HG03108 (cell line): ENCODE results near the gene DNLZ.

Experiments used
- ATAC-seq: cut with Tn5 transposase; IDR thresholded peaks from one replicate; pipeline ENCODE4 v1.9.1; 2021; ENCODE audit warnings: moderate library complexity; ENCODE audit not compliant: unreplicated experiment

DNLZ gene

DNA sequence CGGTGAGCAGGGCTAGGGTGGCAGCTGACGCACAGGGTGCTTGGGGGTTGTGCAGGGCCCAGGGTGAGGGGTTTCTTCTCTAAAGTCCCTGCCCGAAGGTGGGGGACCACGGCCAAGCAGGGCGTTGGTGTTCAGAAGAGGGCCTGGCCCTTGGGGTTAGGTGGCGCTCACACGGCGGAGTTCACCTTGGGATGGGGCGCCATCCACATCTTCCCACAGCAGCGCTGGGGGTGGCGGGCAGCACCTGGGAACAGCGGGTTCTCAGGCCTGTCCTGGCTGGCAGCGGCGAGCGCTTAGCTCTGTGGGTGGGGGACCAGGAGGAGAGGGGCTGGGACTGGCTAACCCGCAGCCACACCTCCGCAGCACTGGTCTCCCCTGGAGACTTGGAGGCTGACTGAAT, 30.1 kb downstream of the DNLZ start:
- no peak for ATAC-seq

- no peak for ATAC-seq
Measured at GRCh38 chr9:136333045-136333444, 30.5 kb downstream of the DNLZ start.

GRCh38 chr9:136332482-136332983, 31.0 kb downstream of the DNLZ start:
- no peak for ATAC-seq

DNA sequence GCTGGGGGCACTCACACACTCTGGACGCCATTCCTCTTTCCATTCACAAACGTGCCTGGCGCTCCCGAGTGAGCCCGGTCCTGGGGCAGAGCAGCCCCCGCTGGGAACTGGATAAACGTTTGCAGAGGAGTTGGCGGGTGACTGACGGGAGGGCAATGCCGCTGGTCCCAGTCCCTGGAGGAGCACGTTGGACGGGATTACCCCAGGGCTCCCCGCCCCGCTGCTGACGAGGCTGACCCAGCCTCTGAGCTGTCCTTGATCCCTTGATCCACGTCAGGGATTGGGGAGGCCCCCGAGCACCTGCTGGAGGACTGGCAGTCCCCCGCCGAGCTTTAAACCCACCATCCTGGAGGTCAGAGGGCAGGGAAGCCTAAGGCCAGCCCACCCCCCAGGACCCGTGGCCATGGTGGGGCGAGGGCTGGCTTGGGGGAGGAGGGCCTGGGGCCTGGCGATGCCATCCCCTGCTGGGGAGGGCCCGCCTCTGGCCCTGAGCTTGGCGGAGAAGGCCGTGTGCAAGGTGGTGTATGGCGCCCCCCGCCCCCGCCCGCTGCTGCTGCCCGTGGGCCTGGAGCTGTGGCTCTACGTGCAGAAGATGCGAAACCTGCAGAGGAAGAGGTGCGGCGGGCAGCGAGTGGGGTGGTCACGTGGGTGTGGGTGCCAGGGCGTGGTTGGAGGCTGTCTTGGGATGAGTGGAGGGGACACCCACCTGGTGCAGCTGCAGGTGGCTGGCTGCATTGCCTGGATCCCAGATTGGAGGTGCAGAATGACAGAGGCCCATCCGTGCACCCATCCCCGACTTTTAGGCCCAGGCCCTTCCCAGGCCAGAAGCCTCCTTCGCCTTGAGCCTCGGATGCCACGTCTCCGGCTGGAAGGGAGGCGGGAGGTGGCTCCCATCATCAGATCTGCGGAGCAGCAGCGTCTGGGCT, 31.7 kb downstream of the DNLZ start:
- no peak for ATAC-seq

DNA sequence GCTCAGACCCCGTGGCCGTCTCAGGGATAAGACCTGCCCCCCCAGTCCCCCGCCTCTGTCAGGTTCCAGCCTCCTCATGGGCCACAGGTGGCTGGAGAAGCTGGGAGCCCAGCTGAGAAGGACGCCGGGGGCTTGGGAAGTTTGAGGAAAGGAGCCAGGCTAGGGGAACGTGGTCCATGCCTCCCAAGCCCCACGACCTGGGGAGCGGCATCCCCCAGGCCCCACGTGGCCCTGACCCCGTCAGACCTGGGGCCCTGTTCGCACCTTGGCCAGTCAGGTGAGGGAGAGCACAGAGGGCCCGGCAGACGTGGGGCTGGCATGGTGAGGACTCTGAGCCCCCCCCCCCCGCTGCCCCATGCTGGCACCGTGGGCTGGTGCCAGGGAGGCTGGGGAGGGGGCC, 32.5 kb downstream of the DNLZ start:
- no peak for ATAC-seq

DNA sequence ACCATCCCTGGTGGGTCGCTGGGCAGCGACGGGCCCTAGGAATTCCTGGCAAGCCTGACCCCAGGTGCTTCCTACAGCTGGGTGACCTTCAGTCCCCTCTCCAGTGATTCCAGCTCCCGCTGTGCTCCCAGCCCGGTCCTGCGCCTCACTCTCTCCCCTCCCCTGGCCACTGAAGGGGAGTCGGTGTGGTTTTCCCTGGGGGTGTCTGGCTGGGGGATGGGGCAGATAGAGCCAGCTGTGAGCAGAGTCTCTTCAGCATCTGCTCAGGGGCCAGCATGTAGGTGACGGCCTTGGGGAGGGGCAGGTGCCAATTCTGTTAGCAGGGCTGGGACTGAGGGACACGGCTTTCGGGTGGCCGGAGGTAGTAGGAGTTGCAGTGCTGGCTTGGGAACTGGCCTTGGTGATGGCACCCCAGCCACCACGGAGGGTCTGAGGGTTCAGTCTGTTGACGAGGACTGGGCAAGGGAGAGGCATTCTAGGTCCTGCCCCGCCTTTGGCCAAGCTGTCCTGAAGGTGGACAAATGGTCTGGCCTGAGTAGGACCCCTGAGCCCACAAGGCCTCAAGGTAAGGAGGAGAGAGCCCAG, 33.0 kb downstream of the DNLZ start:
- no peak for ATAC-seq

- ATAC-seq = no peak
Measured at GRCh38 chr9:136329636-136330405, 33.7 kb downstream of the DNLZ start.

DNA sequence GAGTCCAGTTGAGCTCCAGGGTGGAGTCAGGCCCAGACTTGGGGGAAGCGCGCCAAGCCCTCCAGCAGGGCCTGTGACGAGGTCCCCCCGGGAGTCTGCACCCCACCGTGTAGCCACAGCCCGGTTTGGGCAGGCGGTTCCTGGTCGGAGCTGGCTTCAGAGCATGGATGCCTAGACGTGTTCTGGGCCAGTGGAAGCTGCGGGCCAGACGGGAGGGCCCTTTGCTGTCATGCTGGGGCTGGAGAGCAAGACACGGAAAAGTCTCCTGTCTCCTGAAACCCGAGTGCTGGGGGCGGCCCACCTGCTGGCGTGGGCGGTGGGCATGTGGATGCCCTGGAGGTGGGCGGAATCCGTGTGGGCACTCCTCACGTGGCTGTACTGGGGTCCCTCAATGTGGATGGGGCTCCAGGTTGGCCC, 34.3 kb downstream of the DNLZ start:
- ATAC-seq = no peak

GRCh38 chr9:136328622-136329041, 34.9 kb downstream of the DNLZ start:
- ATAC-seq = no peak

DNA sequence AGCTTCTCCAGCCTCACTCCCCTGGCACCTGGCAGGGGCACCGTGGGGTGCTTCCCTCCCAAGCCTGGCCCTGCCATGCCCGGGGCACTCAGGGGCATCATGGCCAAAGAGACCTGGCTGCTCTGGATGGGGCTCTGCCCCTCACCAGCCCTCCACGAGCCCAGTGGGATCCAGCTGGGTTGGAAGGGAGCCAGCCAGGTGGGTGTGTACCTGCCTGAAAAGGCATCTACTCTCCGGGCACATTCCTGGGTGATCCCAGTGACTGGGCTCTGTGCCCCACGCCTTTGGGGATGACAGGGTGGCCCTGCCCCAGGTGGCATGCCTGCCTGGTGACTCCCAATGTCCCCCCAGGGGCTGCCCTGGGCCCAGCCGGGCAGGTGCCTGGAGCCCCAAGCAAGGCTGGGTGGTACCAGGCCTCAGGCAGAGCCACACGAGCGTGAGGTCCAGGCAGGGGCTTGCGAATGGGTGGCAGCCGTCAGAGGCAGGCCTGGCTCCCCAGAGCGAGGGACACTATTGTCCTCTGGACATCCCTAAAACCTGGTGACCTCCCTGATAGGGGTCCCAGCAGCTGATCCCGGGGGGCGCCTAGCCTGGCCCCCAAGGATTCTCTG, 35.4 kb downstream of the DNLZ start:
- no peak for ATAC-seq

GRCh38 chr9:136327304-136327974, 36.1 kb downstream of the DNLZ start, which contains the start of gene GPSM1:
Gene GPSM1 (plus strand): TSS chr9:136327539. CDS start chr9:136327696, 157 bp downstream.
- ATAC-seq = no peak

DNA sequence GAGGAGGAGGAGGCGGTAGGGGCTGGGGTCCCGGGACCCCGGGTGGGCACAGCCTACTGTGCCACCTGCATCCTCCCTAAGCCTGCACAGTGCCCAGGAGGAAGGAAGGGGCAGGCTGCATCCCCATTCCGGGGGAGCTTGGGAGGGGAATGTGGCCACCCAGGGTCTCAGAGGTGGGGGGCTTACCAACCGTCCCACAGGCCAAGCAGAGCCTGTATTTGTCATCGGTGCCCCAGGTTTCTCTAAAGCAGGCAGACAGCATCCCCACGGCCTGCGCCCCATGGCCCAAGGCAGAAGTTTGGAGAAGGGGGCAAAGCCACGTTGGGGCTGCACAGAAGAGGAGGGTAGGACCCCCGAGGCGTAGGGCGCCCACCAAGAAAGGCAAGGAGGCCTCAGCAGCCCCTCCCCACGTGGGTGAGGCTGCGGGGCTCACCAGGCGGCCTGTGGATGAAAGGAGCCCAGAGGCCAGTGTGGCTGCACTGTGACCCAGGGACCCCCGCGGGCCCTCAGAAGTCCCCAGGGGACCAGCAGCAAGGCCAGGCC, 36.7 kb downstream of the DNLZ start:
- no peak for ATAC-seq

- no peak for ATAC-seq
Measured at GRCh38 chr9:136326061-136326760, 37.3 kb downstream of the DNLZ start.

DNA sequence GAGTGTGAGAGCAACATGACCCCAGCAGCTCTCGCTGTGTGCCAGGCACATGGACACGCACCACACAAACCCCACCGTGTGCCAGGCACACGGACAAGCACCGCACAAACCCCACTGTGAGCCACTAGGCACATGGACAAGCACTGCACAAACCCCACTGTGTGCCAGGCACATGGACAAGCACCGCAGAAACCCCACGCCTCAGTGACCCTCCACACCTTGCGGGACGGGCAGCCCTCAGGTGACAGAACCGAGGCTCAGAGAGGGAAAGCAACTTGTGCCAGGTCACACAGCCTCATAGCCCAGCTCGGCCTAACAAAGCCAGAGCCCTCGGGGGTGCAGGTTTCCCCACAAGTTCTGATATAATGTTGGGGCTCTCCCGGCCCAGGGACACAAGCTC, 38.2 kb downstream of the DNLZ start:
- no peak for ATAC-seq

DNA sequence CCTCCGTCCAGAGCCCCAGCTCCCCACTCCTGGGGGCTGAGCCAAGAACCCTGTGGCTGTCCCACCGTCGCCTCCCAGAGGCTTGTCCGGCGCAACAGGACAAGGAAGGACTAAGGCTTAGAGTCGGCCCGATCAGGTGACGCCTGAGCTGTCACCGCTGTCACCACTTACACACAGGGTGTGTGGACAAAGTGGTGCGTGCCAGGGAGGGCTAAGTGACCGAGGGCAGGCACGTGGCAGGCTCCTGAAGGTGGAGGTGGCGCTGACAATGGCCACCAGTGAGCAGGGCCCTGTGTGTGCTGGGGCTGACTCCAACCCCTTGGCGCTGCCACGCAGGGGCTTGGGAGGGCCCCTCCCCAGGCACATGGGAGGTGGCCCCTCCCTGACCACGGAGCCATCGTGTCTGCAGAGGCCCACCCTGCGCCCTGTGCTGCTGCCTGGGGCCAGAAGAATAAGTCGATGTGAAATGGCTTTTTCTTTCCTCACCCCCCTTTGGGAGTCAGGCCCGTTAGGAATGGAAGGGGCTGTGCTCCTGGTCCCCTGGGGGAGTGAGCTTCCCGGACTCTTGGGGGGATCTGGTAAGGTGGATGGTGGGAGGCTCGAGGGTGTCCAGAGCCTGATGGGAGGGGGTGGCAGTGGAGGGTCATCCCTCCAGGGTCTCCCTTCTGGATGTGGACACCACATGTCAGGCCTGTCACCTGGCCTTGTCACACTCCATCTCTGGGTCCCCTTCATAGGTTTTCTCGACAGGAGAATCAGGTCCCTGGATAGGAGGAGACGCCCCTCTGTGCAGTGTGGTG, 38.8 kb downstream of the DNLZ start:
- ATAC-seq = no peak

DNA sequence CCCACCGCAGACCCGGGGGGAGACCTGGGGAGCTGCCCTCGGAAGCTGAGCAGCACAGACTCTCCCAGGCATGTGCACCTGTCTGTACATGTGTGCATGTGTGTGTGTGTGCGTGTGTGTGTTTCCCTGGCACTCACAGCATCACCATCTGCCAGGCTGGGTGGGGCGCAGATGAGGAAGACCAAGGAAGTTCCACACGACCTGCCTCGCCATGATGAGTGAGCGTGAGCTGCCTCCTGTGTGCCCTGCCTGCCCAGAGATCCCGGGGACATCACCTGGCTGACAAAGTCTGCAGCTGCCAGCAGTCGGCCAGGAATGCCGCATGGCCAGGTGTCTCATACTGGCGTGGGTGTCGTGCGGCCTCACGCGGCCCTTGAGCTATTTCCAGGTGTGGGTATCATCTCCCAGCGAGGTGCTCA, 40.2 kb downstream of the DNLZ start:
- ATAC-seq = no peak

GRCh38 chr9:136322756-136323330, 40.7 kb downstream of the DNLZ start:
- no peak for ATAC-seq

DNA sequence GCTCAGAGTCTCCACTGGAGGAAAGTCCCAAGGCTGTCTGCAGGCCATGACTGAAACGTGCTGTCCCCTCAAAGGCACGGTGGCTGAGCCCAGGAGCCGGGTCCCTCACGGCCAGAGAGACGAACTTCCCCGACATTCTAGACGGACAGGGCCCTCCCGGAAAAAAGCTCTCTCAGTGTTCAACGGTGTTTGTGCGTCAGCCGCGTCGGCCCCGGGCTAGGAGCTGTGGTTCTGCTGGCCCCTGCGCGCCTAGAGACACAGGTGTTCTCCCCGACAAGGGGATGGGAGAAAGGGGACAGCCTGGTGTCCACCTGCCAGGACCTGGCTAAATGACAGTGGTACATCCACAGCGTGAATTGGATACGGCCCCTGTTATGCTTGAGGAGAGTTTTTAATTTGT, 42.0 kb downstream of the DNLZ start:
- ATAC-seq = no peak
